Spleen (tissue), 11 donors: ENCODE results near the gene DDX21. TPM values are rescaled to one million over a fixed set of nuclear protein-coding genes. Genes with fewer than 3 reads are reported as not detected.
"Not testable (repeated sequence)": the region's sequence is repeated elsewhere in the genome, so short reads cannot be mapped to it uniquely, and the experiment has no call there.

Experiments used
- DNase-seq: peaks from one replicate; pipeline ENCODE4 v3.0.0-alpha.2; 2020
- H3K27ac ChIP-seq, 8 donors: fragments of 200-600 bp; sonication (generic) in 7 of 8; 1 replicate in 4 of 8; 2 replicates in 4 of 8; pipeline versions ENCODE4 v1.5.0 to v1.8.0; 2016 to 2021; ENCODE audit warnings: inconsistent platforms in 4 of 8, mild to moderate bottlenecking in 4 of 8, moderate library complexity in 1 of 8
- H3K27me3 ChIP-seq, 7 donors: fragments of 200-600 bp; sonication (generic) in 6 of 7; replicated peaks in 1 of 7; 1 replicate in 4 of 7; 2 replicates in 3 of 7; pipeline versions ENCODE4 v1.5.0 to v1.8.0; 2016 to 2021; ENCODE audit warnings: inconsistent platforms in 3 of 7, mild to moderate bottlenecking in 1 of 7
- H3K36me3 ChIP-seq, 6 donors: fragments of 200-600 bp; sonication (generic) in 5 of 6; 1 replicate in 4 of 6; 2 replicates in 2 of 6; pipeline versions ENCODE4 v1.5.0 to v1.8.0; 2016 to 2021; ENCODE audit warnings: inconsistent platforms in 2 of 6
- H3K4me1 ChIP-seq, 6 donors: fragments of 200-600 bp; sonication (generic) in 5 of 6; 1 replicate in 3 of 6; 2 replicates in 3 of 6; pipeline versions ENCODE4 v1.5.0 to v1.8.0; 2016 to 2021; ENCODE audit warnings: inconsistent platforms in 3 of 6
- H3K4me3 ChIP-seq, 8 donors: fragments of 200-600 bp; sonication (generic) in 7 of 8; 1 replicate in 4 of 8; 2 replicates in 4 of 8; pipeline versions ENCODE4 v1.5.0 to v1.8.0; 2016 to 2021; ENCODE audit warnings: inconsistent platforms in 4 of 8, mild to moderate bottlenecking in 4 of 8, moderate library complexity in 2 of 8
- H3K9me3 ChIP-seq, 8 donors: fragments of 200-600 bp; sonication (generic) in 7 of 8; 1 replicate in 4 of 8; 2 replicates in 4 of 8; pipeline versions ENCODE4 v1.5.0 to v1.8.0; 2016 to 2021; ENCODE audit warnings: inconsistent platforms in 4 of 8
- POLR2A ChIP-seq, 3 donors: fragments of 450-650 bp; IDR thresholded peaks; one replicate each; pipeline ENCODE4 v1.5.1; 2017; ENCODE audit warnings: antibody characterized with exemption in 3 of 3, mild to moderate bottlenecking in 1 of 3
- POLR2AphosphoS5 ChIP-seq, 3 donors: sonication (generic); formaldehyde crosslinking; IDR thresholded peaks; one replicate each; pipeline ENCODE4 v1.5.1; 2017; ENCODE audit warnings: antibody characterized with exemption in 3 of 3
- WGBS, 5 donors: extraction: QIAGEN DNeasy Blood & Tissue Kit in 3 of 5; methylation state at CpG; one replicate each; pipeline versions ENCODE4 v1.1.5 to v1.1.7; 2013 to 2018; 5-methylcytosine and 5-hydroxymethylcytosine counted together
- intact Hi-C: fragments of 100-400 bp; cut with DNase I; formaldehyde crosslinking; loops from one replicate; pipeline ENCODE4 v1.15.0; 2023; ENCODE audit warnings: low total_unique reads
- polyA plus RNA-seq, 3 donors: library from polyadenylated mRNA; stranded (reverse); fragments of 200-250 nt; gene quantifications; one replicate each; pipeline ENCODE4 v1.2.1, GENCODE V29; 2013
- total RNA-seq, 7 donors: library from RNA; depleted of rRNA in 3 of 7; stranded (reverse); fragments of >200 nt in 3 of 7; fragmentation: NEBNext Ultra II Directional in 4 of 7; extraction: Animal tissue kit (Norgen Biotek cat#: 25700) in 4 of 7; gene quantifications; one replicate each; pipeline versions ENCODE4 v1.1.0 to v1.2.1, GENCODE V29; 2016 to 2021
- TF ChIP-seq, protein P1 (sequence below), 11 experiments: fragments of 200-600 bp in 7 of 11; fragments of 450-650 bp in 4 of 11; sonication (generic) in 4 of 11; IDR thresholded peaks in 8 of 11; conservative IDR thresholded peaks in 3 of 11; 1 replicate in 7 of 11; 2 replicates in 4 of 11; pipeline versions ENCODE4 v1.4.0 to v1.8.0; 2016 to 2021; ENCODE audit warnings: antibody characterized with exemption in 11 of 11, inconsistent platforms in 4 of 11, mild to moderate bottlenecking in 1 of 11
- donor health status: healthy with polysubstance abuse.
- donor health status: DM: no; HTN: no; CAD: no; lungs with moderate emphysema.
- donor health status: DM: no; HTN: no; CAD: no.
- donor health status: Bipolar disorder and iron deficiency.
- donor health status: healthy.
- donor health status: DM: no; HTN: no; CAD: no.
- donor health status: DM: yes; HTN: yes; CAD: no.

Gene DDX21
- total and polyA plus RNA-seq, 10 donors = 15.7 to 70.0 (median 49.0) TPM

DNA sequence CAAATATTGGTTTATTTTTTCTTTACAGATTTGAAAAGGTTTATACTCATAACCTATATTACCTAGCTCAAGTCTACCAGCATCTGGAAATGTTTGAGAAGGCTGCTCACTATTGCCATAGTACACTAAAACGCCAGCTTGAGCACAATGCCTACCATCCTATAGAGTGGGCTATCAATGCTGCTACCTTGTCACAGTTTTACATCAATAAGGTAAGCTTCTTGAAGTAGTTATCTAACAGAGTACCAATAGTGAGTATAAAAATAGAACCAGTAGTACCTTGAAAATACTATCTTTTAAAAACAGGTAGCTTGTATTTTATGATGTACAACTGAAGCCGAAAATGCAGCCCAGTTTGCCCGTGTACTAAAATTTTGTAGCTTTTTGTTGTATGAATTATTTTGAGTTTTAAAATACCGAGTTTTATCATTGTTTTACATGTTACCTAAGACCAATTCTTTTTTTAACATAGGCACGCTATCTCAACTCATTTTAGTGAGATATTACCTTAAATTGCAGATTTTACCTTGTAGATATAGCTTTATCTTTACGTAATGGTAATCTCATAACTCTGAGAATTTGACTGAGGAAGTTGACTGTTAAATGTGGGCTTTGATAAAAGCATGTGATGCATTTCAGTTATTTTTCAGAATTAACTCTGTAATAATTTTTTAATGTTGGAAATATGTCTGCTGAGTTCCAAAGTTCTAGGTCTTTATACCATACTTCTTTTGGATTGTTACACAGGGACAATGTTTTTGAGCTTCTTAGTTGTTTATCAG lies 49.9 kb downstream of the DDX21 start:
- WGBS, 5 donors = 79 to 89% (median 84%) methylated on average over 6 of the region's 6 CpGs
- intact Hi-C loops = loop anchor here (5.0 kb wide), 1 partner anchor 86 kb away; no protein-coding TSS in a partner anchor
- no peak for DNase-seq
- no peak overlapping the region for H3K4me3 ChIP-seq
- peaks cover 0 to 15% (median 2%) of the 10 kb centered on the region in 6 donors for H3K4me1 ChIP-seq
- H3K27ac ChIP-seq = peak overlapping the region in 2 of 8 donors; percentile 24 to 26
- H3K27me3 ChIP-seq = no peaks in the 10 kb centered on the region
- TF ChIP-seq POLR2A (IDR thresholded peaks at IDR 0.05) (no peak), POLR2AphosphoS5 (IDR thresholded peaks at IDR 0.05) (no peak)
- TF ChIP-seq, protein P1, sequence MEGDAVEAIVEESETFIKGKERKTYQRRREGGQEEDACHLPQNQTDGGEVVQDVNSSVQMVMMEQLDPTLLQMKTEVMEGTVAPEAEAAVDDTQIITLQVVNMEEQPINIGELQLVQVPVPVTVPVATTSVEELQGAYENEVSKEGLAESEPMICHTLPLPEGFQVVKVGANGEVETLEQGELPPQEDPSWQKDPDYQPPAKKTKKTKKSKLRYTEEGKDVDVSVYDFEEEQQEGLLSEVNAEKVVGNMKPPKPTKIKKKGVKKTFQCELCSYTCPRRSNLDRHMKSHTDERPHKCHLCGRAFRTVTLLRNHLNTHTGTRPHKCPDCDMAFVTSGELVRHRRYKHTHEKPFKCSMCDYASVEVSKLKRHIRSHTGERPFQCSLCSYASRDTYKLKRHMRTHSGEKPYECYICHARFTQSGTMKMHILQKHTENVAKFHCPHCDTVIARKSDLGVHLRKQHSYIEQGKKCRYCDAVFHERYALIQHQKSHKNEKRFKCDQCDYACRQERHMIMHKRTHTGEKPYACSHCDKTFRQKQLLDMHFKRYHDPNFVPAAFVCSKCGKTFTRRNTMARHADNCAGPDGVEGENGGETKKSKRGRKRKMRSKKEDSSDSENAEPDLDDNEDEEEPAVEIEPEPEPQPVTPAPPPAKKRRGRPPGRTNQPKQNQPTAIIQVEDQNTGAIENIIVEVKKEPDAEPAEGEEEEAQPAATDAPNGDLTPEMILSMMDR (IDR thresholded peaks at IDR 0.05 in 8 of 11, conservative IDR thresholded peaks at IDR 0.05 in 3 of 11) = no peak
- no peaks in the 10 kb centered on the region for H3K9me3 ChIP-seq
- H3K36me3 ChIP-seq = peaks cover 0 to 77% (median 33%) of the 10 kb centered on the region in 6 donors

GRCh38 chr10:69007260-69007659 lies 51.3 kb downstream of the DDX21 start:
- intact Hi-C loops = loop anchor here (5.0 kb wide), 1 partner anchor 85 kb away; no protein-coding TSS in a partner anchor
- TF ChIP-seq POLR2A (IDR thresholded peaks at IDR 0.05) (no peak), POLR2AphosphoS5 (IDR thresholded peaks at IDR 0.05) (no peak)
- TF ChIP-seq, protein P1 (IDR thresholded peaks at IDR 0.05 in 8 of 11, conservative IDR thresholded peaks at IDR 0.05 in 3 of 11) = no peak
- no peak for DNase-seq
- no peaks in the 10 kb centered on the region for H3K9me3 ChIP-seq
- peaks cover 0 to 77% (median 40%) of the 10 kb centered on the region in 6 donors for H3K36me3 ChIP-seq
- H3K27ac ChIP-seq = no peak overlapping the region
- no peaks in the 10 kb centered on the region for H3K27me3 ChIP-seq
- WGBS, 5 donors = 79 to 89% (median 83%) methylated on average over 3 of the region's 3 CpGs
- peaks cover 0 to 15% (median 2%) of the 10 kb centered on the region in 6 donors for H3K4me1 ChIP-seq
- H3K4me3 ChIP-seq = no peak overlapping the region

- 66 to 92% (median 77%) methylated on average over 2 of the region's 2 CpGs for WGBS, 5 donors
- intact Hi-C loops = loop anchor here (5.0 kb wide), 1 partner anchor 83 kb away; no protein-coding TSS in a partner anchor
- TF ChIP-seq POLR2A (IDR thresholded peaks at IDR 0.05) (no peak), POLR2AphosphoS5 (IDR thresholded peaks at IDR 0.05) (no peak)
- TF ChIP-seq, protein P1 (IDR thresholded peaks at IDR 0.05 in 8 of 11, conservative IDR thresholded peaks at IDR 0.05 in 3 of 11) = no peak
Measured at GRCh38 chr10:69009360-69009759, 53.4 kb downstream of the DDX21 start.

DNA sequence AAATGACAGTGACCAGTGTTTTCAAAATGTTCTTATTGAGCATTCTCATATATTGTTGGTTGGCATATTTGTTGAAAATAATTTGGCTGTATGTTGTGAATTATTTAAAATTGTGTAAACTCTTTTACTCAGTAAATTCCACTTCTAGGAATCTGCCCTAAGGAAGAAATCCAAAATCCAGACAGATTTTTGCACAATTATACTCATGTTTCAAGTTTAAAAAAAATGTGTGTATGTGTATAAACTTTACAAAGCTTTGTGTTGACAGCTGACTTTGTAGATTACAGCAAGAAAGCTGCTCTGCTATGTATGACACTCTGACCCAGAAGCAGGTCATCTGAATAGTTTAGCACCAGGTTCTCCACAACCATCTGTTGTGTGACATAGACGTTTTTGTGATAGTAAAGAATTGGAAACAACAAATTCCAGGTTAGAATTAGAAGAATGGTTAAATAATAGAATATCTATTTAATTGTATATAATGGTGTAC lies 54.2 kb downstream of the DDX21 start:
- Histone ChIP-seq H3K4me1 (peaks cover 0 to 5% (median 0%) of the 10 kb centered on the region in 6 donors), H3K36me3 (peaks cover 0 to 96% (median 63%) of the 10 kb centered on the region in 6 donors), H3K4me3 (no peak overlapping the region), H3K9me3 (no peaks in the 10 kb centered on the region), H3K27me3 (no peaks in the 10 kb centered on the region), H3K27ac (no peak overlapping the region)
- no peak for TF ChIP-seq POLR2AphosphoS5 (IDR thresholded peaks at IDR 0.05)
- TF ChIP-seq, protein P1 (IDR thresholded peaks at IDR 0.05 in 8 of 11, conservative IDR thresholded peaks at IDR 0.05 in 3 of 11) = no peak
- no peak for TF ChIP-seq POLR2A (IDR thresholded peaks at IDR 0.05)
- 73 to 82% (median 76%) methylated on average over 1 of the region's 1 CpG for WGBS, 5 donors
- intact Hi-C loops = no loop called here
- DNase-seq = no peak

More at GRCh38 chr10:69009360-69009759, 53.4 kb downstream of the DDX21 start:
- Histone ChIP-seq H3K27ac (no peak overlapping the region), H3K4me1 (peaks cover 0 to 13% (median 2%) of the 10 kb centered on the region in 6 donors), H3K4me3 (no peak overlapping the region), H3K27me3 (no peaks in the 10 kb centered on the region), H3K36me3 (peaks cover 0 to 91% (median 57%) of the 10 kb centered on the region in 6 donors), H3K9me3 (no peaks in the 10 kb centered on the region)
- no peak for DNase-seq

DNA sequence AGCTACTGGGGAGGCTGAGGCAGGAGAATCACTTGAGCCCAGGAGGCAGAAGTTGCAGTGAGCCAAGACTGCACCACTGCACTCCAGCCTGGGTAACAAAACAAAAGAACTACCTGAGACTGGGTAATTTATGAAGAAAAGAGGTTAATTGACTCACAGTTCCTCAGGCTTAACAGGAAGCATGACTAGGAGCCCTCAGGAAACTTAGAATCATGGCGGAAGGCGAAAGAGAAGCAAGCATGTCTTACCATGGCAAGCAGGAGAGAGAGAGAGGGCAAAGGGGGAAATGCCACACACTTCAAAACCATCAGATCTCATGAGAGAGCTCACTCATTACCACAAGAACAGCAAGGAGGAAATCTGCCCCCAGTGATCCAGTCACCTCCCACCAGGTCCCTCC lies 56.8 kb downstream of the DDX21 start:
- Histone ChIP-seq H3K27ac (peak overlapping the region in 4 of 8 donors; percentile 15 to 75 (median 66)), H3K36me3 (peaks cover 0 to 96% (median 62%) of the 10 kb centered on the region in 6 donors)
- H3K4me3 ChIP-seq, H3K9me3 ChIP-seq, DNase-seq, H3K27me3 ChIP-seq, intact Hi-C loops, H3K4me1 ChIP-seq: not testable (repeated sequence)
- WGBS, 5 donors = 74 to 98% (median 80%) methylated on average over 2 of the region's 2 CpGs
